GM06990 (cell line): Measurements from ENCODE around the gene STKLD1.
"Not testable (repeated sequence)": the region's sequence is repeated elsewhere in the genome, so short reads cannot be mapped to it uniquely, and the experiment has no call there.

Experiments used
- DNase-seq: peaks from one replicate; pipeline ENCODE4 v3.0.0-alpha.2; 2011; ENCODE audit not compliant: insufficient read length; ENCODE audit errors: extremely low read depth
- H3K27me3 ChIP-seq: replicated peaks from 2 replicates; pipeline ENCODE4 v1.6.0; 2011; ENCODE audit warnings: low read length; ENCODE audit not compliant: control insufficient read depth, insufficient read depth
- H3K36me3 ChIP-seq: 2 replicates; pipeline ENCODE4 v1.5.1; 2011; ENCODE audit warnings: low read length; ENCODE audit not compliant: control insufficient read depth, insufficient read depth
- H3K4me3 ChIP-seq: replicated peaks from 2 replicates; pipeline ENCODE4 v1.5.1; 2011; ENCODE audit warnings: low read depth, mild to moderate bottlenecking, control low read depth, low read length
- TF ChIP-seq, protein P1 (sequence below): IDR thresholded peaks from 2 replicates; pipeline ENCODE4 v1.5.1; 2011; ENCODE audit warnings: low read length, control low read depth, mild to moderate bottlenecking, inconsistent platforms; ENCODE audit not compliant: insufficient read depth, poor library complexity, severe bottlenecking

Gene STKLD1

DNA sequence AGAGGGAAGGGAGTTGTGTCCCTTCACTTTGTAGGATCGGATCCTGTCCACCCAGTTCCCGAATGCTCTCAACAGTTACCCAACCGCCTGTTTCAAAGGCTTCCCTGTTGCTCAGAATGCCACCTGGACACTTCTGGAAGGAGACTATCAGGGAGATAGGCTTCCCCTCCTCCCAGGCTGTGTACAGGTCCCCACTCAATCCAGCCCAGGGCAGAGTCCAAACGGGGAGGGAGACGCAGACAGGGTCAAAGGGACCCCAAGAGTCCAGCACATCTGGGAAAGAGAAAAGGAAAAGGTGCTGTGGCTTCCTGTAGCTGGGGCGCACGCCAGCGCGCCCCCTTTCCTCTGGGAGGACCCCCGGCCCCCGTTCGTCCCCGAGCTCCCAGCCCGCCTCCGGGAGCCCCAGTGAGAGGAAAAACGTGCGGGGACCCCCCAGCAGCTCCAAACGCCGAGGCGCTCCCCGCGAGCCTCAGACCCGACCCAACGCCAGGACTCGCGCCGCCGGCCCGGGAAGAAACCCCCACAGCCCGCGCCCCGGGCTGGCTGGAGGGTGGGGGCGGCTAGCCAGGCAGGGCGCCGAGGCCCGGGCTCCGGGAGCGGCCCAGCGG lies 946 bp upstream of the STKLD1 start:
- TF ChIP-seq, protein P1, sequence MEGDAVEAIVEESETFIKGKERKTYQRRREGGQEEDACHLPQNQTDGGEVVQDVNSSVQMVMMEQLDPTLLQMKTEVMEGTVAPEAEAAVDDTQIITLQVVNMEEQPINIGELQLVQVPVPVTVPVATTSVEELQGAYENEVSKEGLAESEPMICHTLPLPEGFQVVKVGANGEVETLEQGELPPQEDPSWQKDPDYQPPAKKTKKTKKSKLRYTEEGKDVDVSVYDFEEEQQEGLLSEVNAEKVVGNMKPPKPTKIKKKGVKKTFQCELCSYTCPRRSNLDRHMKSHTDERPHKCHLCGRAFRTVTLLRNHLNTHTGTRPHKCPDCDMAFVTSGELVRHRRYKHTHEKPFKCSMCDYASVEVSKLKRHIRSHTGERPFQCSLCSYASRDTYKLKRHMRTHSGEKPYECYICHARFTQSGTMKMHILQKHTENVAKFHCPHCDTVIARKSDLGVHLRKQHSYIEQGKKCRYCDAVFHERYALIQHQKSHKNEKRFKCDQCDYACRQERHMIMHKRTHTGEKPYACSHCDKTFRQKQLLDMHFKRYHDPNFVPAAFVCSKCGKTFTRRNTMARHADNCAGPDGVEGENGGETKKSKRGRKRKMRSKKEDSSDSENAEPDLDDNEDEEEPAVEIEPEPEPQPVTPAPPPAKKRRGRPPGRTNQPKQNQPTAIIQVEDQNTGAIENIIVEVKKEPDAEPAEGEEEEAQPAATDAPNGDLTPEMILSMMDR = peak; percentile 14
- peak; percentile 52 for DNase-seq
- H3K27me3 ChIP-seq = no peaks in the 10 kb centered on the region
- H3K4me3 ChIP-seq = peak overlapping the region; percentile 79
- H3K36me3 ChIP-seq = peaks cover 13% of the 10 kb centered on the region

DNA sequence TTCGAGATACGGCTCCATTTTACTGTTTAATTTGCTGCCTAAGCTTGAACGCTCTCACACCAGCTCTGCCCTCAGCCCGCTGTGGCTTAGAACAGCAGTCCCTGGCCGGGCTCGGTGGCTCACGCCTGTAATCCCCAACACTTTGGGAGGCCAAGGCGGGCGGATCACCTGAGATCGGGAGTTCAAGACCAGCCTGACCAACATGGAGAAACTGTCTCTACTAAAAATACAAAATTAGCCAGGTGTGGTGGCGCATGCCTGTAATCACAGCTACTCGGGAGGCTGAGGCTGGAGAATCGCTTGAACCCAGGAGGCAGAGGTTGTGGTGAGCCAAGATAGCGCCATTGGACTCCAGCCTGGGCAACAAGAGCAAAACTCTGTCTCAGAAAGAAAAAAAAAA lies 1.1 kb downstream of the STKLD1 start:
- not testable (repeated sequence) for H3K27me3 ChIP-seq, DNase-seq, H3K36me3 ChIP-seq, H3K4me3 ChIP-seq

DNA sequence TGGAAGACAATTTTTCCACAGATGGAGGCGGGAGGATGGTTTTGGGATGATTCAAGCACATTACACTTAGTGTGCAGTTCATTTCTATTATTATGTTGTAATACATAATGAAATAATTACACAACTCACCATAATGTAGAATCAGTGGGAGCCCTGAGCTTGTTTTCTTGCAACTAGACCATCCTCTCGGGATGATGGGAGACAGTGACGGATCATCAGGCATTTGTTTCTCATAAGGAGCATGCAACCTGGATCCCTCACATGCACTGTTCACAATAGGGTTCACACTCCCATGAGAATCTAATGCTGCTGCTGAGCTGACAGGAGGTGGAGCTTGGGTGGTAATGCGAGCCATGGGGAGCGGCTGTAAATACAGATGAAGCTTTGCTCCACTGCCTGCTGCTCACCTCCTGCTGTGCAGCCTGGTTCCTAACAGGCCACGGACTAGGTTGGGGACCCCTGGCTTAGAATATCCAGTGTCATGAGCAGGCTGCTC lies 1.6 kb downstream of the STKLD1 start:
- Histone ChIP-seq H3K27me3 (no peaks in the 10 kb centered on the region), H3K4me3 (no peak overlapping the region), H3K36me3 (peaks cover 2% of the 10 kb centered on the region)
- DNase-seq = no peak
- TF ChIP-seq, protein P1 = no peak

DNA sequence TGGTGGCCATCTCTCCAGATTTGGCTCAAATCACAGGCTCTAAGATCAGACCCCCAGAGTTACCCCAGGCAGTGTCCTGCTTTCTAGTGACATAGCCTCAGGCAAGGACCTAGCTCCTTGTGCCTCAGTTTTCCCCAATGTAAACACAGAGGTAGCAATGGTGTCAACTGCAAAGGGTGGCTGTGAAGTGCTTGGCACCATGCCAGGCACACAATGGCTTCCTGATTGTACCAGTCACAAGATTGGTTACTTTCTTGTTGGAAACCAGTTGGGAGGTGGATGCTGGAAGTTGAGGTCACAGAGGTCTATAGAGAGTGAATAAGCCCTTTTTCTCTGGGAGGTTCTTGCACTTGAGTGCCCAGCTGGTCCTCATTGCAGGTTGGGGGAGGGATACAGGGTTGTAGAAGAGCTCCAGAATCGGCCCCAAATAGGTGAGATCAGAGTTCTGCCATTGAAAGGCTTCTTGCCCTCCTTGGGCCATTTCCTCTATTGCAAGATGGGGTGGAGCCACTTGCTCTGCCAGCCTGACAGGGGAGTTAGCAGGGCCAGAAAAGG lies 2.3 kb downstream of the STKLD1 start:
- Histone ChIP-seq H3K36me3 (no peaks in the 10 kb centered on the region; the same call in 1 of the 2 replicates), H3K4me3 (no peak overlapping the region), H3K27me3 (no peaks in the 10 kb centered on the region)
- DNase-seq = no peak
- TF ChIP-seq, protein P1 = no peak

GRCh38 chr9:133379153-133380086 lies 3.3 kb downstream of the STKLD1 start:
- Histone ChIP-seq H3K4me3 (no peak overlapping the region), H3K27me3 (no peaks in the 10 kb centered on the region), H3K36me3 (no peaks in the 10 kb centered on the region)
- TF ChIP-seq, protein P1 = no peak
- no peak for DNase-seq

- no peaks in the 10 kb centered on the region; the same call in 1 of the 2 replicates for H3K27me3 ChIP-seq
- TF ChIP-seq, protein P1 = no peak
- no peak for DNase-seq
Observed at GRCh38 chr9:133380734-133381133, 4.6 kb downstream of the STKLD1 start.

More at GRCh38 chr9:133380734-133381133, 4.6 kb downstream of the STKLD1 start:
- no peaks in the 10 kb centered on the region for H3K36me3 ChIP-seq
- H3K4me3 ChIP-seq = no peak overlapping the region
